RWPE2 (cell line): ENCODE data around the gene PCSK6.
"Not testable (repeated sequence)": the region's sequence is repeated elsewhere in the genome, so short reads cannot be mapped to it uniquely, and the experiment has no call there.

Experiments used
- ATAC-seq: fragments of 200-7000 bp; cut with Tn5 transposase; 3 replicates; pipeline ENCODE4 v1.9.1; 2021; ENCODE audit warnings: low read depth
- DNase-seq: peaks from one replicate; pipeline ENCODE4 v3.0.0-alpha.2; 2020; ENCODE audit warnings: low spot score
- H3K27ac ChIP-seq: fragments of 450-650 bp; 2 replicates; pipeline ENCODE4 v1.5.1; 2017; ENCODE audit warnings: mild to moderate bottlenecking; ENCODE audit not compliant: poor library complexity, severe bottlenecking
- H3K27me3 ChIP-seq: fragments of 250-450 bp; sonication (Bioruptor Pico); 2 replicates; pipeline ENCODE4 v1.5.1; 2021; ENCODE audit warnings: mild to moderate bottlenecking, moderate library complexity; ENCODE audit not compliant: insufficient read depth, poor library complexity, severe bottlenecking
- H3K36me3 ChIP-seq: fragments of 250-450 bp; sonication (Bioruptor Pico); 2 replicates; pipeline ENCODE4 v1.5.1; 2020; ENCODE audit warnings: low read depth, mild to moderate bottlenecking, moderate library complexity
- H3K4me1 ChIP-seq: fragments of 250-450 bp; sonication (Bioruptor Pico); 2 replicates; pipeline ENCODE4 v1.5.1; 2021; ENCODE audit warnings: mild to moderate bottlenecking, moderate library complexity; ENCODE audit not compliant: insufficient read depth, poor library complexity, severe bottlenecking
- H3K4me3 ChIP-seq: fragments of 250-450 bp; sonication (Bioruptor Pico); 2 replicates; pipeline ENCODE4 v1.5.1; 2021; ENCODE audit warnings: mild to moderate bottlenecking, moderate library complexity; ENCODE audit not compliant: severe bottlenecking
- H3K9me3 ChIP-seq: fragments of 250-450 bp; sonication (Bioruptor Pico); 2 replicates; pipeline ENCODE4 v1.5.1; 2021; ENCODE audit warnings: mild to moderate bottlenecking, moderate library complexity; ENCODE audit not compliant: severe bottlenecking
- CTCF ChIP-seq: fragments of 450-650 bp; IDR thresholded peaks from one replicate; pipeline ENCODE4 v1.5.1; 2017; ENCODE audit warnings: mild to moderate bottlenecking, moderate library complexity; ENCODE audit not compliant: poor library complexity, severe bottlenecking

The PCSK6 gene

DNA sequence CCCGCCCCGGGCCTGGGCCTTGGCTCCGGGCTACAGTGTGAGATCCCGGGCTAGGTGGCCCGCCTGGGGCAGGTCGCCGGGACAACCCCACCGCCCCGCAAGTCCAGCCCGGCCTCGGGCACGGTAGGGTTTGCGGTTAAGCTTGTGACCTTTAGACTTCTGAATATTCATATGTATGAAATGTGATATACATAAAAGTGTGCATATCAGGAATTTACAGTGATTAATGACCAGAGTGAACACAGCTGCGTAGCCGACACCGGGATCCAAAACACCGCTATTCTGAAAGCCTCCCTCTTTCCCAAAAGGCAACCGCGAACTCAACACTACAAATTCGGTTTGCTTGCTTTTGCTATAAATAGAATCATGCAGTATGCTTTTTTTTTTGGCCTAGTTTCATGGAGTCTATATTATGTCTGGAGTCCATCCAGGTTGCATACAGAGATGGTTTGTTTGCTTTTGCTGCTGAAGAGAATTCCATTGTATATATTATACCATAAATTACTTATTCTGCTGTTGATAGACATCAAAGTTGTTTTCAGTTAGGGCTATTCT lies 193.8 kb downstream of the PCSK6 start:
- no peak; the same call in 2 of the 3 replicates for ATAC-seq

GRCh38 chr15:101294731-101295606 lies 194.5 kb downstream of the PCSK6 start, which contains the start of gene SNRPA1:
Gene SNRPA1, minus strand, starts transcription at chr15:101295248. Its CDS starts 70 bp downstream, at chr15:101295178.
- TF ChIP-seq CTCF = no peak
- Histone ChIP-seq H3K36me3 (peaks cover 33% of the 10 kb centered on the region), H3K4me3 (peak within 1 kb of the TSS; percentile 84), H3K27ac (peak within 1 kb of the TSS; percentile 80), H3K27me3 (no peaks in the 10 kb centered on the region), H3K9me3 (no peaks in the 10 kb centered on the region), H3K4me1 (peaks cover 27% of the 10 kb centered on the region)
- ATAC-seq (peak; percentile 74), DNase-seq (peak; percentile 100)

More for the DNA sequence above, 193.8 kb downstream of the PCSK6 start:
- TF ChIP-seq CTCF = no peak
- peak; percentile 80 for DNase-seq
- Histone ChIP-seq H3K4me3 (peak overlapping the region; percentile 84), H3K27ac (peak overlapping the region; percentile 80), H3K9me3 (no peaks in the 10 kb centered on the region), H3K27me3 (no peaks in the 10 kb centered on the region), H3K36me3 (peaks cover 29% of the 10 kb centered on the region), H3K4me1 (peaks cover 27% of the 10 kb centered on the region)

DNA sequence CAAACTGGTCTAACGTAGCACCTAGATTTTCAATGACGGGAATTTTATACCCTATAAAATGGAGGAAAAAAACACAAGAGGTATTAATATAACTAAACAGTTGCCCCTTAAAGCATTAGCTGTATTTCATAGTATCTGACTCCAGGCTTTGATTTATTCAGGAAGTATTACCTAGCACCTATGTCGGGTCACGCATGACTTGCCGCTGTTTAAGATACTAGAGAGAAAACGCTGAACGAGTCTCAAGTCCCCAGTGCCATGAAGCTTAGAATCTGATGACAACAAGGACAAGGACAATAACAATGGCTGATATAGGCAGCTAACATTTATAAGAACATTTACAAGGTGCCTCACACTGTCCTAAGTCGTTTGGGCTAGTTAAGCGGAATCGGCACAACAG lies 196.4 kb downstream of the PCSK6 start:
- ATAC-seq = no peak
- Histone ChIP-seq H3K9me3 (no peaks in the 10 kb centered on the region), H3K4me3 (peak overlapping the region; percentile 84), H3K36me3 (peaks cover 50% of the 10 kb centered on the region), H3K27me3 (no peaks in the 10 kb centered on the region), H3K4me1 (peaks cover 27% of the 10 kb centered on the region), H3K27ac (peak overlapping the region; percentile 80)
- no peak for DNase-seq
- no peak for TF ChIP-seq CTCF

DNA sequence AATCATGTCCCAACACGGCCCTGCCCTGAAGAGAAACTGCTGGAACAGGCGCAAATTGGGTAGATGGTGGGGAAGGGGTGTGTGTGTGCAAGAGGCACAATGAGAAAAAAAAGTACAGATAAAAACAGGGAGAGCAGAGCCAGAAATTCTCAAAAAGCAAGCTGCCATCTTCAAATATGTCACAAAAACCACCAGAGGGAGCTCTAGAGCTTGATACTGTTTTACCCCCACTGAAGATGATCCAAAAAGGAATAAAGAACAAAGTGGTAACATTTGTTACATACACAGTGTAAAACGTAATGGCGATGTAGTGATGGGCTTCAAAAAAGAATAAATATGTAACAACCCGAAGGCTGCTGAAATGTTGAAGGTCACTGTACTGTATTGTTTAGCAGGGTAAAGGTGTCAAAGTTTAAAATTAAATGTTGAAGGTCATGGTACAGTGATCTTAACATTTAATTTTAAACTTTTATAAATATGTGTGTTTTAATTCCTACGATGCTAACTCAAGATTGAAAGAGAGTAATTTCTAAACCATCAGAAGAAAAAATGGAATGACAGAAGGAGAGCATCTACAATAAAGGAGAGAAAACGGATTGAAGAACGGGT lies 200.5 kb downstream of the PCSK6 start:
- DNase-seq (no peak), ATAC-seq (peak; percentile 57)
- Histone ChIP-seq H3K4me3 (no peak overlapping the region), H3K9me3 (no peaks in the 10 kb centered on the region), H3K27ac (no peak overlapping the region), H3K4me1 (peaks cover 12% of the 10 kb centered on the region), H3K27me3 (no peaks in the 10 kb centered on the region), H3K36me3 (peaks cover 91% of the 10 kb centered on the region)
- TF ChIP-seq CTCF = peak; percentile 97

GRCh38 chr15:101287342-101287741 lies 202.2 kb downstream of the PCSK6 start:
- DNase-seq, H3K4me1 ChIP-seq, H3K27me3 ChIP-seq, H3K9me3 ChIP-seq, H3K27ac ChIP-seq, H3K4me3 ChIP-seq, ATAC-seq: not testable (repeated sequence)
- peaks cover 95% of the 10 kb centered on the region for H3K36me3 ChIP-seq
